ENCODE results near the gene ZFYVE21. TPM values are rescaled to one million over a fixed set of nuclear protein-coding genes. Genes with fewer than 3 reads are reported as not detected.
"Not testable (repeated sequence)": the region's sequence is repeated elsewhere in the genome, so short reads cannot be mapped to it uniquely, and the experiment has no call there.

ZFYVE21 gene
- total and polyA plus RNA-seq, 9 donors, result 75.6 to 111 (median 83.1) TPM

DNA sequence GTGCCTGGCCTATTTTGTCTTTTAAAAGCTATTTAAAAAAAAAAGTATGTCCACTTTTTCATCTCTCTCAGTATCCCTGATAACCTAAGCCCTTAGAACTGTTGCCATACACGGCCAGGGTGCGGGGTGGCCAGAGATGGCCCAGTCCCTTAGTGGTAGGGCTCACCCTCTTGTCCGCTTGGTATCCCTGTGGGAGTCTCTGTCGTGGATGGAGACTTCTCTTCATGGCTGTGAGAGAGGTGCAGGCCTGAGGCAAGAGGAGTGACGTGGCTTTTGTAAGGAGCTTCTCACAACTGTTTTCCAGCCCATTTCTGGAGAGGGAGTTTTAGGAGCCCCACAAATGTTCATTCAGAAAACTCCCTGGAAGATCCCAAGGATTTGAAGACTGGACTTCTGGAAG lies 27.2 kb upstream of the ZFYVE21 start:
- Histone ChIP-seq H3K9me3 (no peaks in the 10 kb centered on the region), H3K36me3 (no peaks in the 10 kb centered on the region), H3K4me3 (no peak overlapping the region), H3K27ac (no peak overlapping the region), H3K4me1 (ENCODE audit: insufficient read depth) (peaks cover 5% of the 10 kb centered on the region), H3K27me3 (no peaks in the 10 kb centered on the region)
- intact Hi-C loops (cut with DNase I), result no loop called here
- TF ChIP-seq EP300 (IDR thresholded peaks at IDR 0.05) (no peak), POLR2A (IDR thresholded peaks at IDR 0.05) (no peak)
- TF ChIP-seq, protein P1, sequence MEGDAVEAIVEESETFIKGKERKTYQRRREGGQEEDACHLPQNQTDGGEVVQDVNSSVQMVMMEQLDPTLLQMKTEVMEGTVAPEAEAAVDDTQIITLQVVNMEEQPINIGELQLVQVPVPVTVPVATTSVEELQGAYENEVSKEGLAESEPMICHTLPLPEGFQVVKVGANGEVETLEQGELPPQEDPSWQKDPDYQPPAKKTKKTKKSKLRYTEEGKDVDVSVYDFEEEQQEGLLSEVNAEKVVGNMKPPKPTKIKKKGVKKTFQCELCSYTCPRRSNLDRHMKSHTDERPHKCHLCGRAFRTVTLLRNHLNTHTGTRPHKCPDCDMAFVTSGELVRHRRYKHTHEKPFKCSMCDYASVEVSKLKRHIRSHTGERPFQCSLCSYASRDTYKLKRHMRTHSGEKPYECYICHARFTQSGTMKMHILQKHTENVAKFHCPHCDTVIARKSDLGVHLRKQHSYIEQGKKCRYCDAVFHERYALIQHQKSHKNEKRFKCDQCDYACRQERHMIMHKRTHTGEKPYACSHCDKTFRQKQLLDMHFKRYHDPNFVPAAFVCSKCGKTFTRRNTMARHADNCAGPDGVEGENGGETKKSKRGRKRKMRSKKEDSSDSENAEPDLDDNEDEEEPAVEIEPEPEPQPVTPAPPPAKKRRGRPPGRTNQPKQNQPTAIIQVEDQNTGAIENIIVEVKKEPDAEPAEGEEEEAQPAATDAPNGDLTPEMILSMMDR (IDR thresholded peaks at IDR 0.05), result no peak
- WGBS, 3 donors, result 90 to 92% (median 91%) methylated on average over 5 of the region's 5 CpGs
- DNase-seq, result peak in 1 of 5 donors; percentile 17

DNA sequence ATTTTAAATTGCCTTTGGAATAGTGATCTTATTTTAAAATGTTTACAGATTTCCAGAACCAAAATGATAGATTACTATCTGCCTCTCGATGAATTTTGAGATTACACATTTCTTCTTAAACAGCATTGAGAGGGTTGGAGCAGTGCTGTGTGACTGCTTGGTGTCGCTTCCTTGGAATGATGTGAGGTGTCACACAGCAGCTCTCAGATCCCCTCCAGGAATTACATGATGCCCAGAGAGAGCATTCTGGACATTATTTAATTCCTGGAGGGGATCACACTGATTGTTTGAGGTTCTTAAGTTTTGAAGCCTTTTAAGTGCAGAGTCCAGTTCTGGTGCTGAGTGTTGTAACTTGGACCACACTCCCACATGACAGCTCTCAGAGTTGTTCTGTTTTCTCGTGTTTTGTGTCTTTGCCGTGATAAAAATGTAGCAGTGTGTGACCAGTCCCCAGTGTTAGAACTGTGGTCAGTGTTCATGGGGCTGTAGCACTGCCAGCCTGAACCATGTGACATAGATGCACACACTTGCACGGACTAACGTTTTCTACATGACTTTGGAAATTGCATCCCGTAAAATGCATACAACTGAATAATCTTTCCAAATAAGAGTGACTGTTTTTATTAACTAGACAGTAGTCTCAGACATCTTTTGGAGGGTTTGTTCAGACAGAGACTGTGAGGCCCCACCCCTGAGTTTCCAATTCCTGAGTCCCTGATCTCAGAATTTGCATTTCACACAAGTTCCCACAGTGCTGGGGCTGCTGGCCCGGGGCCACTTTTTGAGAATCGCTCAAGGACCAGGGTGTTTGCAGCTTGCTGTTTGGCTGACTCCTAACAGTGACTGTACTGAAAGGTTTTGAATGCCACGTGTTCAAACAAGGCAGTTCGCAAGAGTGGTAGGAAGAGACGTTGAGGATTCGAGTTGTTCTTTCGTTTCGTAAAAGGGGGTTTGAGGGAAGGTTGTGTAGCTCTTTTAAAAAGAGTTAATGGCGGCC lies 26.4 kb upstream of the ZFYVE21 start:
- H3K27ac ChIP-seq, result no peak overlapping the region
- TF ChIP-seq POLR2A (IDR thresholded peaks at IDR 0.05) (no peak), EP300 (IDR thresholded peaks at IDR 0.05) (no peak)
- TF ChIP-seq, protein P1 (IDR thresholded peaks at IDR 0.05), result no peak
- no peaks in the 10 kb centered on the region for H3K27me3 ChIP-seq
- WGBS, 3 donors, result 21 to 48% (median 28%) methylated on average over 16 of the region's 16 CpGs
- H3K9me3 ChIP-seq, result no peaks in the 10 kb centered on the region
- H3K4me3 ChIP-seq, result no peak overlapping the region
- H3K4me1 ChIP-seq (ENCODE audit: insufficient read depth), result peaks cover 5% of the 10 kb centered on the region
- DNase-seq, result peak; percentile 65 to 81 (median 73)
- intact Hi-C loops (cut with DNase I), result no loop called here
- H3K36me3 ChIP-seq, result no peaks in the 10 kb centered on the region

DNA sequence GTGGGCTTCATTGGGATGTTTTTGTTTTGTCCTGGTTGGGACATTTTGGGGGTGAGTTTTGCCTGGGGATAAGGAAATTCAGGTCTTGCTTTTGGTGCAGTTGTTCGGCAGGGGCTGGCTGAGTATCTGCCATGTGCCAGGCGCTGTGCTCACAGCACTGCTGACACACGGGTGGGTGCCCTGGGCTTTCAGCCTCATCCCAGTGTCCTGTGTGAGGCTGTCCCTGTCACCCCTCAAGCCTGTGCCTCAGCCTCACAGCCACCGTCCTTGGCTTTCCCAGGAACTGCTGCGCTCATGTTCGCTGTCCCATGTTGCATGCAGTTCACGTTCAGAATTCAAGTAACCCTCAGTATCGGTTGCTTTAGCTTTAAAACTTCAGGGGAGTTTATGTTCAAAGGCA lies 25.3 kb upstream of the ZFYVE21 start:
- no peak overlapping the region for H3K4me3 ChIP-seq
- TF ChIP-seq POLR2A (IDR thresholded peaks at IDR 0.05) (no peak), EP300 (IDR thresholded peaks at IDR 0.05) (no peak)
- TF ChIP-seq, protein P1 (IDR thresholded peaks at IDR 0.05), result no peak
- DNase-seq, result peak in 1 of 5 donors; percentile 31
- peaks cover 5% of the 10 kb centered on the region for H3K4me1 ChIP-seq (ENCODE audit: insufficient read depth)
- no peak overlapping the region for H3K27ac ChIP-seq
- H3K27me3 ChIP-seq, result no peaks in the 10 kb centered on the region
- no peaks in the 10 kb centered on the region for H3K9me3 ChIP-seq
- intact Hi-C loops (cut with DNase I), result no loop called here
- 88 to 93% (median 93%) methylated on average over 8 of the region's 8 CpGs for WGBS, 3 donors
- H3K36me3 ChIP-seq, result no peaks in the 10 kb centered on the region

DNA sequence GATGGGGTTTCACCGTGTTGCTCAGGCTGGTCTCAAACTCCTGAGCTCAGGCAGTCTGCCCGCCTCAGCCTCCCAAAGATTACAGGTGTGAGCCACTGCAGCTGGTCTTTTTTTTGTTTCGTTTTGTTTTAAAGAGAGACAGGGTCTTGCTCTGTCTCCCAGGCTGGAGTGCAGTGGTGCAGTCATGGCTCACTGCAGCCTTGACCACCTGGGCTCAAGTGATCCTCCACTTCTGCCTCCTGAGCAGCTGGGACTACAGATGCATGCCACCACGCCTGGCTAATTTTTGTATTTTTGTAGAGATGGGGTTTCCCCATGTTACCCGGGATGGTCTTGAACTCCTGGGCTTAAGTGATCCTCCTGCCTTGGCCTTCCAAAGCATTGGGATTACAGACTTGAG lies 24.0 kb upstream of the ZFYVE21 start:
- H3K4me3 ChIP-seq; intact Hi-C loops (cut with DNase I); H3K27me3 ChIP-seq; H3K36me3 ChIP-seq; DNase-seq; H3K9me3 ChIP-seq; H3K27ac ChIP-seq: not testable (repeated sequence)
- H3K4me1 ChIP-seq (ENCODE audit: insufficient read depth), result peaks cover 13% of the 10 kb centered on the region
- 78 to 90% (median 81%) methylated on average over 5 of the region's 5 CpGs for WGBS, 3 donors

DNA sequence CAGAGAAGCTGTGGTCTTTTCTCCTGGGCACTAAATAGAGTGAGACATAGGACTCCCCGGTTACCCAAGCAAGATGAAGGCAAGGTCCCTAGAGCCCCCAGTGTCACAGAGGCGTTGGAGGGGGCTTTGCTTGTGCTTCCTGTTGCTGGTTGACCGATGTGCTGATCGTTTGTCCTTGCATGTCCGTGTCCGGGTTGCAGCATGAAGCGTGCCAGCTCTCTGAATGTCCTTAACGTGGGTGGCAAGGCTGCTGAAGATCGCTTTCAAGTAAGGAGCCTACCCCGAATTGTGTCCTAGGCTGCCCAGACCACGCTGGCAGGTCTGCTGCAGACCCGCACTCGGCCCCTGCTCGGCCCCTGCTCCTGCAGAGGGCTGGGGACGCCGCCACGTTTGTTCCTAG lies 23.5 kb upstream of the ZFYVE21 start:
- TF ChIP-seq EP300 (IDR thresholded peaks at IDR 0.05) (no peak), POLR2A (IDR thresholded peaks at IDR 0.05) (no peak)
- TF ChIP-seq, protein P1 (IDR thresholded peaks at IDR 0.05), result no peak
- WGBS, 3 donors, result 92 to 96% (median 93%) methylated on average over 17 of the region's 17 CpGs
- peaks cover 13% of the 10 kb centered on the region for H3K4me1 ChIP-seq (ENCODE audit: insufficient read depth)
- intact Hi-C loops (cut with DNase I), result no loop called here
- no peaks in the 10 kb centered on the region for H3K27me3 ChIP-seq
- no peak overlapping the region for H3K27ac ChIP-seq
- peak in 2 of 5 donors; percentile 18 to 23 for DNase-seq
- H3K4me3 ChIP-seq, result no peak overlapping the region
- no peaks in the 10 kb centered on the region for H3K9me3 ChIP-seq
- no peaks in the 10 kb centered on the region for H3K36me3 ChIP-seq

Data from ovary (tissue), 9 donors.